RWPE1 (cell line): Measurements from ENCODE around the gene SHB.

Experiments used
- CTCF ChIA-PET: fragments of 350-600 bp; sonication (Branson Sonifier 250); formaldehyde crosslinking; extraction: SDS; loops from one replicate; lab custom pipeline; 2021; lab: Yijun Ruan, JAX
- POLR2A ChIA-PET: fragments of 400-600 bp; formaldehyde crosslinking; extraction: SDS; loops from one replicate; lab custom pipeline; 2020; ENCODE audit warnings: antibody characterized with exemption; ENCODE audit not compliant: low non-redundant PET; lab: Yijun Ruan, JAX
- DNase-seq: peaks from one replicate; pipeline ENCODE4 v3.0.0; 2012; ENCODE audit warnings: low spot score
- H3K27ac ChIP-seq: fragments of 450-650 bp; 2 replicates; pipeline ENCODE4 v1.5.1; 2017
- TF ChIP-seq, protein P1 (sequence below): fragments of 450-650 bp; conservative IDR thresholded peaks from 2 replicates; pipeline ENCODE4 v1.5.1; 2017; ENCODE audit warnings: low read depth, mild to moderate bottlenecking

Gene SHB

DNA sequence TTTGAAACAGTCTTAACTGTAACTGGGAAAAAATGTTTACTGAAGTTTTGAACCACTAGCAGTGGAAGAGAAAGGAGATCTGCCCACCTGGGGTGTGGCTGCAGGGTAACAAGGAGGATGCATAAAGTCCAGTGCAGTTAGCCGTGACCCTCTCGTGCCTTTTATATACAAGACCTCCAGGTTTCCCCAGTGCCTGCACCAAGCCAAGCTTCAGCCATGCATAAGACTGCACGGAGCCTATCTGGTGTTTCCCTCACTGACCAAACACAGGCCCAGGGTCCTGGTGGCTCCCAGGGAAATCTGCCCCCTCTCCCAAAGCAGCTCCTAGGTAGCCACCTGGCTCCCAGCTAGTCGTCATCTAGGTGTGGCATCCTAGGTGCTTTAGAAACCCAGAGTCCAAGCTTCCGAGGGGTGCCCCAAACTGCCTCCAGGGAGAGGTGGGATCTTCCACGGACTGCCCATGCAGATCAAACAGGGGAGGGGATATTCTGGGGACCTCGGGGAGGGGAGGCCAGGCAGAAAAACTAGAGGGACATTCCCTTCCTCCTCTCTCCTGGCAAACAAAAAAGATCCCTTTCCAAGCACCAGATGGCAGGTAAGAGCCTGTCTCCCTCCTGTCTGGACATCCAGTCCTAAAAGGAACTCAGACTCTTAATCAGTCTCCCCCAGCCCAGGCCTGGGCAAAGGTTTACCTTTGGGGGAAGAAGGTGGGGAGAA lies 2.7 kb downstream of the SHB start:
- peak overlapping the region; percentile 89 for H3K27ac ChIP-seq
- TF ChIP-seq, protein P1, sequence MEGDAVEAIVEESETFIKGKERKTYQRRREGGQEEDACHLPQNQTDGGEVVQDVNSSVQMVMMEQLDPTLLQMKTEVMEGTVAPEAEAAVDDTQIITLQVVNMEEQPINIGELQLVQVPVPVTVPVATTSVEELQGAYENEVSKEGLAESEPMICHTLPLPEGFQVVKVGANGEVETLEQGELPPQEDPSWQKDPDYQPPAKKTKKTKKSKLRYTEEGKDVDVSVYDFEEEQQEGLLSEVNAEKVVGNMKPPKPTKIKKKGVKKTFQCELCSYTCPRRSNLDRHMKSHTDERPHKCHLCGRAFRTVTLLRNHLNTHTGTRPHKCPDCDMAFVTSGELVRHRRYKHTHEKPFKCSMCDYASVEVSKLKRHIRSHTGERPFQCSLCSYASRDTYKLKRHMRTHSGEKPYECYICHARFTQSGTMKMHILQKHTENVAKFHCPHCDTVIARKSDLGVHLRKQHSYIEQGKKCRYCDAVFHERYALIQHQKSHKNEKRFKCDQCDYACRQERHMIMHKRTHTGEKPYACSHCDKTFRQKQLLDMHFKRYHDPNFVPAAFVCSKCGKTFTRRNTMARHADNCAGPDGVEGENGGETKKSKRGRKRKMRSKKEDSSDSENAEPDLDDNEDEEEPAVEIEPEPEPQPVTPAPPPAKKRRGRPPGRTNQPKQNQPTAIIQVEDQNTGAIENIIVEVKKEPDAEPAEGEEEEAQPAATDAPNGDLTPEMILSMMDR = peak; percentile 48
- CTCF ChIA-PET = interaction anchor here (0.6 to 2.2 kb wide), 10 partner anchors 36 to 456 kb away, joined by 3 to 11 read pairs (median 3); no protein-coding TSS in a partner anchor
- POLR2A ChIA-PET = interaction anchor here (0.6 kb wide), 1 partner anchor 15 kb away, joined by 12 read pairs; no protein-coding TSS in a partner anchor
- peak; percentile 60 for DNase-seq

DNA sequence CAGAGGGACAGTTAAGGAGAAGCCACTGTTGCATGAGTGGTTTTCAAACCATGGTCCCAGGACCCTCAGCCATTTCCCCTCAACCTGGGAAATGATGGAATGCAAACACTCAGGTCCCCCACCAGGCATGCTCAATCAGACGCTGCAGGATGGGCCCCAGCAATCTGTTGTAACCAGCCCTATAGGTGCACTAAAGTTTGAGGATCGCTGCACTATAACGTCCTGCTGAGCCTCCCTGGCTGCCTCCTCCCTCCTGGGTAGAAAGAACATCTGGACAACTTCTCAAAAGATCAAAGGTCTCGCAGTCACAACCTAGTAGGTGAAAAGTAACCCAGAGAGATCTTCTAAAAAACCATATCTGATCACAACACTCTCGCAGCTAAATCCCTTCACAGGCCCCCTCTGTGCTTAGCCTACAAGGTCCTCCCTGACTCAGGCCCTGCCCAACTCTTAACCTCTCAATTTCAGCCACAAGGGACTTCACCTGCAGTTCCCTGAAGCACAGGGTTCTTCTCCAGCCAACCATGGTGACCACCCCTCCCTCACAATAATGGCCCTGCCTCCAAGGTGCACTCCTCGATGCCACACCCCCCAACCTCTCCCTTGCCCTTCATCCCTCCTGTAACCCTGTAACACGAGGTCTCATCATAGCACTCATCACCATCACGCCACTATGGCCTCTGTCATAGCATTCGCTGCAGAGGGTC lies 3.5 kb downstream of the SHB start:
- H3K27ac ChIP-seq = peak overlapping the region; percentile 89
- TF ChIP-seq, protein P1 = no peak
- ChIA-PET CTCF (interaction anchor here (0.6 to 2.2 kb wide), 2 partner anchors 152 to 230 kb away, joined by 3 to 11 read pairs; no protein-coding TSS in a partner anchor), POLR2A (interaction anchor here (0.6 kb wide), 1 partner anchor 1681 kb away, joined by 6 read pairs; no protein-coding TSS in a partner anchor)
- no peak for DNase-seq

DNA sequence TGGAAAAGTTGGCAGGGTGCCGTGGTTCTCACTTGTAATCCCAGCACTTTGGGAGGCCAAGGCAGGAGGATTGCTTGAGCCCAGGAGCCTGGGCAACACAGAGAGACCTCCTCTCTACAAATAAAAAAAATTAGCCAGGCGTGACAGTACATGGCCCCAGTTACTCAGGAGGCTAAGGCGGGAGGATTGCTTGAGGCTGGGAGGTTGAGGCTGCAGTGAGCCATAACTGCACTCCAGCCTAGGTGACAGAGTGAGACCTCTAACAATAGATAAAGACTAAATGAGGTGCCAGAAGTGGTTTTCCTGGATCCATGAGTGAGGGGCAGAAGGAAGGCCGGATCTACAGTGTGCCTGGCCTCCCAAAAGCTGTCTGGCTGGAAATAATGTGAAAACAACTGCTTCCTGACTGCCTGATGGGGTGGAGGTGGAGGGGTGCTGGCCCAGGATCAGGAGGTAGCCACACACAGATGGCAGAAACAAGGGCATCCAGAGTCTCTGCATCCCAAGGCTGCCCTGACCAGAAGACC lies 4.1 kb downstream of the SHB start:
- H3K27ac ChIP-seq = peak overlapping the region; percentile 89
- CTCF ChIA-PET = no interaction called here
- POLR2A ChIA-PET = interaction anchor here (0.6 kb wide), 1 partner anchor 1680 kb away, joined by 6 read pairs; no protein-coding TSS in a partner anchor

DNA sequence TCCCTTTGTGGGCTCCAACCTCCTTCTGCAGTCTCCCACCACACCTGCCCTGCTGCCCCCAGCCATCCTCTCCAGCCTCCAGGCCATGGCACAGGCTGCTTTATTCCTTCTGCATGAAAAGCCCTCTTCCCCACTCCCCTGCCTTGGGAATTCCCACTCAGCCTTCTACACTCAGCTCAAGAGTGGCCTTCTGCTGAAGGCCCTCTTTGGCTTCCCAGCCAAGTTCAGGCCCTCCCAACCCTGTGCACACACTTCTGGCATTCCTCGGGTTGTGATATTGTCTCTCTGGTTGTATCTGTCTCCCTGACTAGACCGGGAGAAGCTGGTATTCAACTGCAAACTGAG lies 5.7 kb downstream of the SHB start:
- H3K27ac ChIP-seq = peak overlapping the region; percentile 54
- CTCF ChIA-PET = interaction anchor here (0.6 to 0.8 kb wide), 2 partner anchors 23 to 1325 kb away, joined by 4 to 6 read pairs; no protein-coding TSS in a partner anchor
- TF ChIP-seq, protein P1 = no peak
- POLR2A ChIA-PET = no interaction called here
- DNase-seq = no peak

More for the DNA sequence above, 4.1 kb downstream of the SHB start:
- DNase-seq = no peak
- TF ChIP-seq, protein P1 = no peak

DNA sequence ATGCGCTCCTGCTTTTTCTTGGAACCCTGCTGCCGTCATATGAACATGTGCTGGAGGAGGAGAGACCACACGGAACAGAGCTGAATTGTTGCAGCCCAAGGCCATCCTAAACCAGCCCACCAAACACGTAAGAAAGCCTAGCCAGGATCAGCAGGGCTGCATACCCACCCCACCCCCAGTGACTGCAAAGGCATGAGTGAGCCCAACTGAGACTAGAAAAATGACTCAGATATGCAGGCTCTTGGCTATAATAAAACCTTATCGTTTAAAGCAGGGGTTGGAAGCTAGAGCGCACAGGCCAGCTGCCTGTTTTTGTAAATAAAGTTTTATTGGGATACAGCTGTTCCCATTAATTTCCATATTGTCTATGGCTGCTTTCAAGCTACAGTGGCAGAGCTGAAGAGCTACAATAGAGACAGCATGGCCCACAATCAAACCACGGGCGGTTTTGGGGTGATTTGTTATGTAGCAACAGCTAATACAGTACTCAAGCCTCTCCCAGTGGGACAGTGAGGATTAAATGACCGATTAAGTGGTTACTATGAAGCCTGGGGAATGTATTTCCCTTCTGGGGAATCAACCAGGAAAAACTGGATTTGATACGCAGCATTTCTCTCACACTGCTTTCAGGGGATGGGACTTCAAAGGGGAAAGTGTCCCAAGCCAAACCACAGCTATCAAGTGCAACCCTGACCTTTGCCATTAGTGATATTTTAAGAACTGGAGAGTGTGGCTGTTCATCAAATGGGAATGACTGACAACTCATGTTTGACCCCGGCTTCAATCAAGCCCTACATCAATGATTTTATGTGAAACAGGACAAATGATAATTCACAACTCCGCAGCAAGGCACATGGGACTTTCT lies 6.3 kb downstream of the SHB start:
- DNase-seq = no peak
- H3K27ac ChIP-seq = peak overlapping the region; percentile 54
- CTCF ChIA-PET = interaction anchor here (0.6 to 0.8 kb wide), 3 partner anchors 24 to 1324 kb away, joined by 3 to 6 read pairs (median 4); no protein-coding TSS in a partner anchor

More for the DNA sequence above, 6.3 kb downstream of the SHB start:
- TF ChIP-seq, protein P1 = no peak
- POLR2A ChIA-PET = interaction anchor here (0.7 kb wide), 1 partner anchor 36 kb away, joined by 3 read pairs; no protein-coding TSS in a partner anchor
